Endothelial cell of umbilical vein (primary cell): ENCODE measurements around the gene OPCML. TPM values are rescaled to one million over a fixed set of nuclear protein-coding genes. Genes with fewer than 3 reads are reported as not detected.

Experiments
- BruUV-seq: library from RNA; stranded (reverse); fragments of 400-500 nt; replicated peaks from 2 replicates; lab custom pipeline; 2021; lab: Mats Ljungman, UMichigan
- CTCF ChIA-PET: fragments of 300-600, 350-600 bp; sonication (Branson Sonifier 250); formaldehyde crosslinking; loops from one replicate; lab custom pipeline; 2021; ENCODE audit warnings: antibody characterized with exemption, inconsistent platforms; lab: Charles Lee
- POLR2A ChIA-PET: fragments of 300-600, 350-600 bp; sonication (Branson Sonifier 250); formaldehyde crosslinking; loops from one replicate; lab custom pipeline; 2021; ENCODE audit warnings: antibody characterized with exemption, inconsistent platforms; lab: Charles Lee
- DNase-seq: peaks from one replicate; pipeline ENCODE4 v3.0.0-alpha.2; 2011; ENCODE audit warnings: low read depth, low spot score
- FAIRE-seq: peaks from 2 replicates; lab custom pipeline; 2011; peaks lifted over from hg19 to GRCh38; lab: Jason Lieb, UNC
- H2AFZ ChIP-seq: 2 replicates; pipeline ENCODE4 v1.6.0; 2012; ENCODE audit warnings: low read depth, low read length, control low read depth, inconsistent platforms
- H3K27ac ChIP-seq: 2 replicates; pipeline ENCODE4 v1.5.1; 2011; ENCODE audit warnings: low read depth, mild to moderate bottlenecking, control low read depth, low read length, moderate library complexity; ENCODE audit not compliant: insufficient read depth
- H3K27me3 ChIP-seq, 2 experiments: 2 replicates each; pipeline versions ENCODE4 v1.6.0 to v1.6.1; 2011; ENCODE audit warnings: low read length in 2 of 2, mixed read lengths in 1 of 2; ENCODE audit not compliant: control insufficient read depth in 2 of 2, insufficient read depth in 2 of 2
- H3K36me3 ChIP-seq, 2 experiments: 2 replicates in 1 of 2; 3 replicates in 1 of 2; pipeline ENCODE4 v1.5.1; 2011; ENCODE audit warnings: low read length in 2 of 2, mild to moderate bottlenecking in 1 of 2, moderate library complexity in 1 of 2; ENCODE audit not compliant: control insufficient read depth in 2 of 2, insufficient read depth in 2 of 2; ENCODE audit errors: extremely low read depth in 1 of 2
- H3K4me1 ChIP-seq: 3 replicates; pipeline ENCODE4 v1.5.1; 2011; ENCODE audit warnings: mild to moderate bottlenecking, low read length; ENCODE audit not compliant: control insufficient read depth, insufficient read depth; ENCODE audit errors: extremely low read depth
- H3K4me2 ChIP-seq: 2 replicates; pipeline ENCODE4 v1.6.1; 2011; ENCODE audit warnings: low read length, control low read depth, mixed read lengths; ENCODE audit not compliant: insufficient read depth
- H3K4me3 ChIP-seq, 3 experiments: fragments of 200-600 bp in 1 of 3; sonication (generic), shearing (Covaris generic) in 1 of 3; replicated peaks in 1 of 3; 2 replicates each; pipeline ENCODE4 v1.5.1; 2011 to 2016; ENCODE audit warnings: control low read depth in 3 of 3, low read length in 3 of 3, mild to moderate bottlenecking in 2 of 3, inconsistent platforms in 1 of 3, low read depth in 1 of 3, moderate library complexity in 1 of 3; ENCODE audit not compliant: insufficient read depth in 1 of 3
- H3K79me2 ChIP-seq: 2 replicates; pipeline ENCODE4 v1.6.0; 2012; ENCODE audit warnings: low read length, inconsistent platforms; ENCODE audit not compliant: control insufficient read depth, insufficient read depth
- H3K9ac ChIP-seq: replicated peaks from 2 replicates; pipeline ENCODE3; 2011; ENCODE audit warnings: low read length, control low read depth; ENCODE audit not compliant: insufficient read depth; ENCODE audit errors: extremely low read depth
- H3K9me1 ChIP-seq: replicated peaks from 3 replicates; pipeline ENCODE4 v1.6.0; 2011; ENCODE audit warnings: mild to moderate bottlenecking, low read length; ENCODE audit not compliant: control insufficient read depth, insufficient read depth; ENCODE audit errors: extremely low read depth
- H3K9me3 ChIP-seq: replicated peaks from 2 replicates; pipeline ENCODE4 v1.5.1; 2012; ENCODE audit warnings: low read length, inconsistent platforms; ENCODE audit not compliant: control insufficient read depth, insufficient read depth
- H4K20me1 ChIP-seq: replicated peaks from 2 replicates; pipeline ENCODE3; 2011; ENCODE audit warnings: mild to moderate bottlenecking, low read length; ENCODE audit not compliant: control insufficient read depth, insufficient read depth; ENCODE audit errors: extremely low read depth
- FOS ChIP-seq: IDR thresholded peaks from 2 replicates; pipeline ENCODE4 v1.6.1; 2011; ENCODE audit warnings: mild to moderate bottlenecking, low read length, moderate library complexity, borderline replicate concordance; ENCODE audit not compliant: insufficient read depth
- POLR2AphosphoS5 ChIP-seq: IDR thresholded peaks from 2 replicates; pipeline ENCODE4 v1.6.1; 2012; ENCODE audit warnings: low read depth, mild to moderate bottlenecking, control low read depth, low read length, moderate library complexity; ENCODE audit not compliant: insufficient read depth
- dilution Hi-C: fragments of 300-500 bp; cut with MboI; formaldehyde crosslinking; loops from one replicate; pipeline ENCODE4 v1.15.0; 2019; ENCODE audit warnings: low sequenced_read_pairs; ENCODE audit not compliant: extremely low pct_ligation_motif_present
- intact Hi-C: fragments of 100-400 bp; cut with micrococcal nuclease; formaldehyde crosslinking; loops from one replicate; pipeline ENCODE4 v1.10.0; 2022
- polyA plus RNA-seq, 4 experiments: library from polyadenylated mRNA; depleted of rRNA in 3 of 4; stranded (reverse) in 3 of 4; unstranded in 1 of 4; fragments of >200 nt; gene quantifications; 2 replicates each; pipeline versions ENCODE4 v1.2.1 to v1.2.3, GENCODE V29; 2011 to 2012; ENCODE audit warnings: missing spikeins in 1 of 4
- total RNA-seq: library from RNA; stranded (reverse); gene quantifications from 2 replicates; pipeline ENCODE4 v1.2.3, GENCODE V29; 2021
- TF ChIP-seq, protein P1 (sequence below): IDR thresholded peaks from 2 replicates; pipeline ENCODE4 v1.6.1; 2011; ENCODE audit not compliant: insufficient read depth, insufficient read length

OPCML gene
- total and polyA plus RNA-seq, 2 donors (not counting 3 experiments of a cell fraction or from before 2014, with no cell fraction given), result not detected

DNA sequence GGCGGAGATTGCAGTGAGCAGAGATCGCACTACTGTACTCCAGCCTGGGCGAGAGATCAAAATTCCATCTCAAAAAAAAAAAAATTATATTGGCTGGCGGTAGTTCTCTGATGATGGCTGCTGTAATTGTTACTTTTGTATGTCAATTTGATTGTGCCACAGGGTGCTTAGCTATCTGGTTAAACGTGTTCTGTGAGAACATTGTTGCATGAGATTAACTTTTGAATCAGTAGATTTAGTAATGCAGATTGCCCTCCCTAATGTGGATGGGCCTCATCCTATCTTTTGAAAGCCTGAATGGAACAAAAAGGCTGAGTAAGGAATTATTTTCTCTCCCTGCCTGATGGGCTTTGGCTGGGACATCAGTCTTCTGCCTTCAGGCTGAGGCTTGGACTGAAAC is 654.2 kb downstream of the OPCML start:
- intact Hi-C loops, result no loop called here
- H3K27me3 ChIP-seq, result no peaks in the 10 kb centered on the region
- CTCF ChIA-PET, result no interaction called here

DNA sequence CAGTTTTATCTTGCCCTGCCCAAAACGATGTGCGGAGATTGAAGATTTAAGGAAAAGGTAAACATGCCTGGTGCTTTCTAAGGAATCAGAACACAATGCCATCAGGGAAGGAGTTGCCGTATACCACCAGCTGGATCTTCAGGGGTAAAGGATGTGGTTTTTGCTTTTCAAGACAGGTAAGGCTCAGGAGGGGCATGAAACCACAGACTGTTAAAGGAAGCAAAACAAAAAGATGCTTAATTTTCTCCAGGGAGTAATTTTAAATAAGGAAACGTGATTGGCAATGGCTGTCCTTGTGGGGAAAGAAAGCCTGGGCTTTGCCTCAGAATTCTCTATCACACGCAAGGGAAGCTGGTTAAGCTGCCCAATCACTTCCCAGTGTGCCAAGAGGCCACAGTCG is 655.6 kb downstream of the OPCML start:
- Histone ChIP-seq H3K27me3 (no peaks in the 10 kb centered on the region), H3K4me1 (no peaks in the 10 kb centered on the region), H3K9ac (no peak overlapping the region), H3K9me1 (no peaks in the 10 kb centered on the region), H2AFZ (no peak overlapping the region), H3K27ac (no peak overlapping the region), H3K4me3 (no peak overlapping the region), H3K9me3 (no peaks in the 10 kb centered on the region), H3K36me3 (no peaks in the 10 kb centered on the region), H3K4me2 (no peak overlapping the region), H4K20me1 (no peaks in the 10 kb centered on the region), H3K79me2 (no peaks in the 10 kb centered on the region)
- BruUV-seq, result no TSS peak
- no peak for DNase-seq
- ChIA-PET CTCF (no interaction called here), POLR2A (no interaction called here)
- TF ChIP-seq POLR2AphosphoS5, result no peak
- dilution Hi-C loops (no loop called here), intact Hi-C loops (no loop called here)
- no peak for FAIRE-seq

More for the DNA sequence above, 654.2 kb downstream of the OPCML start:
- POLR2A ChIA-PET, result no interaction called here
- BruUV-seq, result no TSS peak
- Histone ChIP-seq H3K27ac (no peak overlapping the region), H2AFZ (no peak overlapping the region), H3K9ac (no peak overlapping the region), H3K4me1 (no peaks in the 10 kb centered on the region), H3K9me1 (no peaks in the 10 kb centered on the region), H3K4me2 (no peak overlapping the region), H3K9me3 (no peaks in the 10 kb centered on the region), H3K36me3 (no peaks in the 10 kb centered on the region), H3K4me3 (no peak overlapping the region), H3K79me2 (no peaks in the 10 kb centered on the region), H4K20me1 (no peaks in the 10 kb centered on the region)
- no peak for FAIRE-seq
- TF ChIP-seq FOS, result no peak
- TF ChIP-seq, protein P1, sequence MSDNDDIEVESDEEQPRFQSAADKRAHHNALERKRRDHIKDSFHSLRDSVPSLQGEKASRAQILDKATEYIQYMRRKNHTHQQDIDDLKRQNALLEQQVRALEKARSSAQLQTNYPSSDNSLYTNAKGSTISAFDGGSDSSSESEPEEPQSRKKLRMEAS, result no peak
- TF ChIP-seq POLR2AphosphoS5, result no peak
- dilution Hi-C loops, result no loop called here
- DNase-seq, result no peak
